ENCODE results near the gene GPR152.

GPR152 gene

GRCh38 chr11:67492801-67493547 is 40.4 kb upstream of the GPR152 start:
- no peak overlapping the region for H3K4me3 ChIP-seq (ENCODE audit: control insufficient read depth, low read depth, low read length)
- no peak for DNase-seq (ENCODE audit: low read depth)
- TF ChIP-seq CTCF (conservative IDR thresholded peaks at IDR 0.05; ENCODE audit: control insufficient read depth, insufficient read depth, low read depth, low read length): no peak

GRCh38 chr11:67492069-67492727 is 39.7 kb upstream of the GPR152 start:
- no peak overlapping the region for H3K4me3 ChIP-seq (ENCODE audit: control insufficient read depth, low read depth, low read length)
- no peak for DNase-seq (ENCODE audit: low read depth)
- TF ChIP-seq CTCF (conservative IDR thresholded peaks at IDR 0.05; ENCODE audit: control insufficient read depth, insufficient read depth, low read depth, low read length): no peak

DNA sequence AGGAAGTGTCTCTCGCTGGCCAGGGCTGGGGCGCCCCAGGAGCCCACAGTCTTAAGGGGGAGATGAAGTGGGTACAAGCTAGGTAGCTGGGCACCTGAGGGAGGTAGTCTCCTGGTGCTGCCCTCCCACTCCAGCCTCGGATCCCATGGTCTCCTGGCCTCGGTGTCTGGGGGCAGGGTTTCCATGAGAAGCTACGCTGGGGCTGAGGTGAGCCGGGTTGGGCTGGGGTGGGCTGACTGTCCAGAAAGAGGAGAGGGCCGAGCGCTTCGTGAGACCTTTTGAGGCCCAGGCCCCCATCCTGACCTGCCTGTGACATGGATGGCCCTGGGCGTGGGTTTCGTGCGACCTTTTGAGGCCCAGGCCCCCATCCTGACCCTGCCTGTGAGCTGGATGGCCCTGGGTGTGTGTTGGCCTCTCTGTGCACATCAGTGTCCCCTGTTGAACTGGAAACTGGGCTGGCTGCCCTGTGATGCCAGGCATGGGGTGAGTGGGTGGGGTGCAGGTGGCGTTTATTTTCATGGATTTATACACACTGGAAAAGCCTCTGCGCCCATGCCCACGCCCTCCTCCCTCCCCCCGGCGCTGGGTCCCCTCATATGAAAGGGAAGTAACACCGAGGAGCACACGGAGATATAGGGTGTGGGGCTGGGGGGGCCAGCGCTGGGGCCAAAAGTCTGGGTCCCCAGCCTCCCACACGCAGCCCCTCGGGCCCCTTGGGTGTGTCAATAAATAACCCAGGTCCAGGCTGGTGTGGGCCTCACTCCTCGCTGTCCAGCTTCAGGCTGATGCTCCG is 38.9 kb upstream of the GPR152 start:
- no peak for DNase-seq (ENCODE audit: low read depth)
- TF ChIP-seq CTCF (conservative IDR thresholded peaks at IDR 0.05; ENCODE audit: control insufficient read depth, insufficient read depth, low read depth, low read length): no peak
- H3K4me3 ChIP-seq (ENCODE audit: control insufficient read depth, low read depth, low read length): no peak overlapping the region

GRCh38 chr11:67490727-67491065 is 38.2 kb upstream of the GPR152 start:
- DNase-seq (ENCODE audit: low read depth): no peak
- H3K4me3 ChIP-seq (ENCODE audit: control insufficient read depth, low read depth, low read length): no peak overlapping the region
- TF ChIP-seq CTCF (conservative IDR thresholded peaks at IDR 0.05; ENCODE audit: control insufficient read depth, insufficient read depth, low read depth, low read length): no peak

GRCh38 chr11:67489885-67490726 is 37.6 kb upstream of the GPR152 start:
- no peak for TF ChIP-seq CTCF (conservative IDR thresholded peaks at IDR 0.05; ENCODE audit: control insufficient read depth, insufficient read depth, low read depth, low read length)
- H3K4me3 ChIP-seq (ENCODE audit: control insufficient read depth, low read depth, low read length): no peak overlapping the region
- no peak for DNase-seq (ENCODE audit: low read depth)

DNA sequence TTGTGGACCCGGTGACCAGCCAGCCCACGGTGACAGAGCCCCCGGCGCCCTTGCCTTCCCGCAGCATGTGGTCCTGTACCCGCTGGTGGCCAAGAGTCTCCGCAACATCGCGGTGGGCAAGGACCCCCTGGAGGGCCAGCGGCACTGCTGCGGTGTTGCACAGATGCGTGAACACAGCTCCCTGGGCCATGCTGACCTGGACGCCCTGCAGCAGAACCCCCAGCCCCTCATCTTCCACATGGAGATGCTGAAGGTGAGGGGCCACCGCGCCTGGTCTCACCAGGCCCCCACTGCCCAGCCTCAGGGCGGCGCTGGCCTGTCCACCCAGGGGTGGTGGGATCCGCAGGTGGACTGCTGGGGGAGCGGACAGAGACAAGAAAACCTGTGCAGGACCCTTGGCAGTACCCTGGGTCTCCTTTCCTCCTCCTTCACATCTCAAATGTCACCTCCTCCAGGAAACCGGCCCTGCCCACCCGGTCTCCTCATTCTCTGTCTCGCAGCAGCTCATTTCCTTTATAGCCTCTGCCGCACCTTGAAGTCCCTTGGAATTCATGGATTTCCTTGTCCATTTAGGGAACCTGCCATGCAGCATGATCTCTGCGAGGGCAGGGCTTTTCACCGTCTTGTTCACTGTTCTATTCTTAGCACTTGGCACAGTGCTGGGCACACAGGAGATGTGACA is 36.8 kb upstream of the GPR152 start:
- no peak for DNase-seq (ENCODE audit: low read depth)
- no peak for TF ChIP-seq CTCF (conservative IDR thresholded peaks at IDR 0.05; ENCODE audit: control insufficient read depth, insufficient read depth, low read depth, low read length)
- no peak overlapping the region for H3K4me3 ChIP-seq (ENCODE audit: control insufficient read depth, low read depth, low read length)
